ENCODE data around the gene TNNI2.

TNNI2 gene

GRCh38 chr11:1821562-1821961 is 17.2 kb upstream of the TNNI2 start:
- no peak for DNase-seq (ENCODE audit: low spot score)

DNA sequence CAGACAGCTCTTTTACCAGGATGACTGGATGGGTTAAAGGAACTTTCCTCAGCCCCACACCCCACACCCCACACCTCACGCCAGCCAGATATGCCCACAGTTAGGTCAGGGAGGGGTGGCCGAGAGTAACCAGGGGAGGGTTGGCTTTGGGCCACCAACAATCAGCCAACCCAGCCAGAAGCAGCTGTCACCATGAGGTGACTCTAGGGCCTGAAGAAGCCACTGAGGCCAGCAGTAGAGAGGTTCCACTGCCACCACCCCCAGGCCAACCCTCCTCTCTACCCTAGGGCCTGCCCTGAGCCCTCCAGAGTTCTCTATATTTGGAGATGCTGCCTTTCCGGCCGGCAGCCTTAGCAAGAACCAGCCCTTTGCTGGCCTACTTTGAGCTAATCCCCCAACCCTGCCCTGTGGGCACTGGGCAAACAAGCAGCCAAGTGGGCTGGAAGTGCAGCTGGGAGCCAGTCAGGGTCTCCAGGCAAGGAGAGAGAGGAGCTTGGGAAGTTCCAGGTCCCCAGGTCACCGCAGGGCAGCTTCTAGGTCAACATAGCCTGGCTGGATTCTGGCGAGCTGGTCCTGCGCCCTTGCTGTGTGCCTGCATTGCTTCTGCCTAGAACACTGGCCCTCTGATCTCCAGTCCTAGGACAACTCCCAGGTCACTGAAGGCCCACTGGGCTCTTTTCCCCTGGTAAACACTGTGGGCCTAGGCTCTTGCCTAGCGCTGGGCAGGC is 16.0 kb upstream of the TNNI2 start:
- DNase-seq (ENCODE audit: low spot score), result peak; percentile 2

- no peak for DNase-seq (ENCODE audit: low spot score)
Observed at GRCh38 chr11:1823376-1824220, 15.2 kb upstream of the TNNI2 start.

DNA sequence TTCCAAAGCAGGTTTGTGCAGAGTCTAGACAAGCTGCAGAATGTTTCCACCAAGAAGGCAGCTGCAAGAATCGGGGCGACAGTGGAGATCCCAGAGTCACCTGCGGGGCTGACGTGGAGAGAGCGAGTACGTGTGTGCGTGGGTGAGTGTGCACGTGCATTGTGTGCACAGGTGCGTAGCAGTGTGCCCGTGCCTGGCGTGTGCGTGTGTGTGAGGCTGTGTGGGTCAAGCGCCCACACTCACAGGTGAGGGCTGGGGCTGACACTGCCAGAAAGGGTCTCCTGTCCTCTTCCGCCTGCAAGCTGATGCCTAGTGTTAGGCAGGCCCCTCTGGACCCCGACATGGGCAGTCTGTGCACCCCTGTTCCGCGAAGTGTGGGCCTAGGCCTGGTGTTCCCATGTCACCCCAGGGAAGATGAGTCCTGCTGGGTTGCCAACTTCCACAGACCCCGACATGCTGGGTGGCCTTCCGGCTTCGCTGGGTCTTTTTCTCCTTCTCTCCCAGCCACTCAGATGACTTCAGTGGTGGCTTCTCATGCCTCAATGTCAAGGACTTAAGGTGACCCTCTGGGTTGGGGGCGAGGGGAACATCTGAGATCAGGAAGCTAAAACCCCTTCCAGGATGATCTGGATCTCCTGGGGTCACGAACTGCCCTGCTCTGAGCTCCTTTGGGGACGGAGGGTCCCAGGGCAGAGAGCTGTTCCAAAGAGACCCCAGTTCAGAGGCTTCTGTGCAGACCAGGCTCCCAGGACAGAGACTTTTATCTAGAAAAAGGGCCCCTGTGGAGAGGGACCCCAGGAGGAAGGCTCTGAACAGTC is 14.4 kb upstream of the TNNI2 start:
- DNase-seq (ENCODE audit: low spot score), result no peak

DNA sequence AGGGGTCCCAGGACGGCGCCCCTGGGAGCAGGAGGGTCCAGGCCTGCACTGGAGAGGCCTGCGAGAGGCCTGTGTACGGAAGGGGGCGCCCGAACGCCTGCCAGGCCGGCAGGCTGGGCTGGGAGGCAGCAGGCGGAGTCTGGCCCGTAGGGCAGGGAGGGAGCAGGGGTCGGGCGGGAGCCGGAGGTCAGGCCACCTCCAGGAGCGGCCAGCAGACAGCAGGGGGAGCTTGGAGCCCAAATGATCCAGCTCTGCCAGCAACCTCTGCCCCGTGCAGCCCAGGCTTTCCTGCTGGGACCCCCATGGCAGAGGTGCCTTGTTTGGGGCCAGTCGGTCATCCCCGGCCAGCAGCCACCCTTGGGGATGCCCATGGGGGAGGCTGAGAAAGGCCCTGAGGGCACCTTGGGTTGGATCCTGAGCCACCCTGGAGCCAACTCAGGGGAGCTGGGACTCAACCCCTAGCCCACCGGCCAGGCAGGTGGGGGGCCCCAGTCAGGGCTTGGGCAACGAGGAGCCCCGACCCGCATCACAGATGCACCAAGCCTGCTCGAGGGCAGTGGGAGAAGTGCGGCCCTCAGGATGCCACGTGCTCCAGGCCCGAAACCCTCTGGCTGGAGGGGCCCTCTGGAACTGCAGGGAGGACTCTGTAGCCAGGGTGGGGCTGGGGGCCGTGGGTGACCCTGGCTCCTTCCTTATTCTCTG is 13.6 kb upstream of the TNNI2 start:
- no peak for DNase-seq (ENCODE audit: low spot score)

- no peak for DNase-seq (ENCODE audit: low spot score)
Observed at GRCh38 chr11:1825785-1826451, 12.9 kb upstream of the TNNI2 start.

- DNase-seq (ENCODE audit: low spot score), result peak; percentile 68
Observed at GRCh38 chr11:1826552-1827094, 12.2 kb upstream of the TNNI2 start.

DNA sequence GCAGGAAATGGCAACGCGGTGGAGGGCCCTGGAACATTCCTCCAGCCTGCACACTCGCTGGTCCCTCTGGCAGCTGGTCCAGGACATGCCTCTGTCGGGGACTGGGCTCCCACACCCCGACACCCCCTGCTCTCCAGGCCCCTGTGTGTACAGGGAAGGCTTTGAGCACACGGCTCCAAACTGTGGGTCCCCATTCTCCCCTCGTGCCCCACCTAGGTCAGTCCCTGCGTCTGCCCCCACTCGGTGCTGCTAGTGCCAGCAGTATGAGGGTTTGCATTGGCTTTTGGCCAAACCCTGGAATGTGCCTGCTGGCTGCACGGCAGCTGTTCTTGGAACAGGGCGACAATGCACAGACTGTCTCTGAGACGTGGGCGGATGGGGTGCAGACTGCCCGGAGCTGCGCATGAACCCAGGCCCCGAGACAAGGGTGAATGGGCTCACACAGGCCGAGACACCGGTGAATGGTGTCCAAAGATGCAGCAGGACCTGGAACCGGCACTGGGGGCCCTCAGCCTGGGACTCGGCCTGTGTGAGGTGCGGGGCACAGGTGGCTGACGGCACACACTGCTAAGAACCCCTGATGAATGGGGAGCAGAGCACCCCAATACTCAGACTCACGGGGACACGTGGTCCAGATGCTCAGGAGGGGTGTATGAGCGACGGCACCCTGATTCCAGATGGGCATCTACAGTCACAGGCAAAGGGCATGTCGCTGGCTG is 11.5 kb upstream of the TNNI2 start:
- DNase-seq (ENCODE audit: low spot score), result peak; percentile 85

GRCh38 chr11:1827931-1828330 is 10.8 kb upstream of the TNNI2 start:
- no peak for DNase-seq (ENCODE audit: low spot score)

DNA sequence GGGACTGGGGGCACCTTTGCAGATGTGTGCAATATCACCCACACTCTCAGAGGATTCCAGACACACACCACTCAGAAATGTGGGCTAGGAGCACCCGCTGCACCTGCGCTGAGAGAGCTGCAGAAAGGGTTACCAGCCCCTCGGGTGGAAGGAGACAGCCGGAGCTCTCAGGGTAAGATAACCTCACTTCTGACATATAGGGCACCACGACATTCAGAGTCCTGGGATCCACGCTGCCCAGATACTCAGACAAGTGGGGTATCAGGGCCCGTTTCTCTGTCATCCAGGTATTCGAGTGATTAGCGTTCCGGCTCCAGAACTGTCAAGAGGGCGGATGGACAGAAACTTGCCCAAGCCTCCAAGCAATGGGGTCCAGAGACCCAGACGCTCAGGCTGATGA is 10.2 kb upstream of the TNNI2 start:
- DNase-seq (ENCODE audit: low spot score), result no peak

GRCh38 chr11:1829039-1829820 is 9.6 kb upstream of the TNNI2 start:
- DNase-seq (ENCODE audit: low spot score), result peak; percentile 91

GRCh38 chr11:1830004-1830321 is 8.8 kb upstream of the TNNI2 start:
- no peak for DNase-seq (ENCODE audit: low spot score)

DNA sequence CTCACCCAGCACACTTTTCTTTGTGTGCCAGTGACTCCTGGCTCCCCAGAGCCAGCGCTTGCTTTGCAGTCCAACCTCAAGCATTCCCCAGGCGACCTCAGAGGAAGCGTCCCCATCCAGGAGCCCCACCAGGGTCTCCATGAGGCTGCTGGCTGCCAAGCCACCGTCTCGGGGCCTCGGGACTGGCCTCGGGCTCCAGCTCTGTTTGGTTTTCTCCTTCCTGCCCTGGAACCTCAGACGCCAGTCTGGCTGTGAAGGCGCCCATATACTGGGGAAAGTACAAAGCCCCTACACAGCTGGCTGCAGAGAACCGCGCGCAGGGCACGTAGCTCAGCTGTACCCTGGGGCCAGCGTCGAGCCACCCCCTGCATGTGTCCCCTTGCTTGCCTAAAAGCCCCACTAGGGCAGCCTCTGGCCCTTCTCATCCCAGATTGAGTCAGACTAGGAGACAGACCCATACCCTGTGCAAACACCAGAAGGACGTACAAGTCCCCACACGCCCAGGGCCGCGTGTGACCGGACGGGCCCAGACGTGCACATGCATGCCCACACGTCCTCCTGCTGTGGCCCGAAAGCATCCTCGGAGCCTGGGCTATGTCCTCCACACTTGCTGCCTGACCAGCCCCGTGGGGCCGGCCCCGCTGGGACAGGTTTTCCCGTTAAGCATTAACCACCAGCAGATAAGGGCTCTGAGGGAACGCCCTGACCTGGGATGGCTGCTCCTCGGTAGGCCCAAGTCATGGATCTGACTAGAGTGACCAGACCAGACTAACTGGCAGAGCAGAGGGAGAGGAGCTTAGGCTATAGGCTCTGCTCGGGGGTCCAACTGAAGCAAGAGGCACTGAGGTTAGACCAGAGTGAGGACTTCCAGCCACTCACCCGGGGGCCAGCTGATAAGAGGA is 8.2 kb upstream of the TNNI2 start:
- no peak for DNase-seq (ENCODE audit: low spot score)

DNA sequence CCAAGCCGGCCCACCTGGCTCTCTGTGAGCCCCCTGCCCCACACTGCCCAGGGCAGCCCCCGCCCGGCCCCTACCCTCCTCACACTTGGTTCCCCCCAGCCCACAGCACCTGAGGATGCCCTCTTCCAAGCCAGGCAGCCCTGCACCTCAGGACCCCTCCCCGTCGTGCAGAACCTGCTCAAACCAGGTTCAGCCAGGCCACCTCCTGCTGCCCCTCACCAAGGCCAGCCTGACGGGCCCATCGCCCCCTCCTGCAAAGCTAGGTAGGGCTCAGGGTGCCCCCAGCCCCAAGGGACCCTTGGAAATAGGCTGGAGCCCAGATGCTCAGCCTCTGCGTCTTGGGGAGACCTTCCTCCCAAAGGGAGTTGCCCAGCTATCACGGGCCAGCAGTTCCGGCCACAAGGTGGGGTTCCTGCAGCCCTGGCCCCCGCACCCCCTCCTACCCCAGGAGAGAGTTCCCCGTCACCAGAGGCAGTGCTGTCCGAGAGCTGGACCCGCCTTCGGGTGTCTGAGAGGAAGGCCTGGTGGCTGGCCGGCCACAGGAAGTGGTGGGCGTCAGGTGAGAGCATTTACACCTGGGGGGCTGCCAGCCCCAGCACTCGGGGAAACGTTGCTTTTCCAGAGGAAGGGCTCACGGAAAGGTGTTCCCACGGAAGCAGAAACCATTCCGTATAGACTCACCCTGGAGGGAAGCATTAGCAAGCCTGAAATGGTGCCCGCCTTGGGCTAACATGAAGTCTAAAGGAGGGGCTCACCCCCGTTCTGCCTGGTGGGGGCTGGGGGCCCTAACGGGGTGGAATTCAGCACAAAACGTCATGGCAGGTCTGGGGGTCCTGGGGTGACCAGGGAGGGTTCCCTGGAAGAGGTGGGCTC is 7.2 kb upstream of the TNNI2 start:
- no peak for DNase-seq (ENCODE audit: low spot score)

- DNase-seq (ENCODE audit: low spot score), result peak; percentile 88
Observed at GRCh38 chr11:1832211-1832919, 6.4 kb upstream of the TNNI2 start.

- DNase-seq (ENCODE audit: low spot score), result no peak
Observed at GRCh38 chr11:1832920-1833295, 5.9 kb upstream of the TNNI2 start.

GRCh38 chr11:1834062-1834610 is 4.6 kb upstream of the TNNI2 start:
- DNase-seq (ENCODE audit: low spot score), result no peak

All from GM03348 (cell line).